Left renal cortex interstitium (tissue), 4 donors: ENCODE data around the gene LRRC7. TPM values are rescaled to one million over a fixed set of nuclear protein-coding genes. Genes with fewer than 3 reads are reported as not detected.
"Not testable (repeated sequence)": the region's sequence is repeated elsewhere in the genome, so short reads cannot be mapped to it uniquely, and the experiment has no call there.

ENCODE experiments used
- DNase-seq, 4 donors: peaks; one replicate each; pipeline ENCODE4 v3.0.0-alpha.2; 2013; ENCODE audit warnings: low read depth in 4 of 4, low spot score in 2 of 4, missing footprints in 1 of 4
- polyA plus RNA-seq, 4 donors: library from polyadenylated mRNA; unstranded; fragments of 120-200 nt; gene quantifications; one replicate each; pipeline ENCODE4 v1.2.1, GENCODE V29; 2013; ENCODE audit not compliant: insufficient read length in 4 of 4

LRRC7 gene
- polyA plus RNA-seq, 4 donors, result 4.3 to 13.7 (median 9.3) TPM

DNA sequence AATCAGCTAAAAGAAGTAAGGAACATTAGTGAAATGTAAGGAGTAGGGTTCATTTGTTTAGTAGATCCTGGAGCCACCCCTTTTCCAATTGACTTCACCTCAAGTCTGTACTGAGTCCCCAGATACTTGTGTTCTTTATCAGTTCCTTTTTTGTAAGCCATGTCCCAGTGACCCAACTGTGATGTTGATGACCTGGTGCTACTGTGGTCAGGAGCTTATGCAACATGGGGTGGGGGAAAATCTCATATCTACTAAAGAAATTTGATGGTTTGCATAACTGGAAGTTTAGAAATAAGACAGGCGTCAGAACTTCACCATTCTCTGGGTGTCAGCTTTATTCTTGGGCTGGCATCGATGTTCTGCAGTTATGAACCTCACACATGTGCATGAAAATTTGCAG, 120.5 kb downstream of the LRRC7 start:
- DNase-seq, result no peak

DNA sequence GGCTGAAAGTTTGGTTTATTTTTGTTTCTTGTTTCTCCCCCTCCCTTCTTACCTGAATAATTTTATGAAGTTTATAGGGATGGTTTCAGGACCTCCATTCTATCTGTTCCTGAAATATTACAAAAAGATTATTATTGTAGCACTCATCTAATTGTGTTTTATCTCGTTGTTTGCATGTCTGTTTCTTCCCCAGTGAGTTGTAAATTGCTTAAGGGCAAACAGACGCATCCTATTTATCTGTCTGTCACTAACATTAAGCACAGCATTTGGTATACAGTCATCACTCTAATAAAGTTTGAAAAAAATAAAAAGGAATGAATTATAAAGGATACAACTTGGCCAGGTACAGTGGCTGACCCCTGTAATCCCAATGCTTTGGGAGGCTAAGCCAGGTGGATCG, 123.5 kb downstream of the LRRC7 start:
- no peak for DNase-seq

DNA sequence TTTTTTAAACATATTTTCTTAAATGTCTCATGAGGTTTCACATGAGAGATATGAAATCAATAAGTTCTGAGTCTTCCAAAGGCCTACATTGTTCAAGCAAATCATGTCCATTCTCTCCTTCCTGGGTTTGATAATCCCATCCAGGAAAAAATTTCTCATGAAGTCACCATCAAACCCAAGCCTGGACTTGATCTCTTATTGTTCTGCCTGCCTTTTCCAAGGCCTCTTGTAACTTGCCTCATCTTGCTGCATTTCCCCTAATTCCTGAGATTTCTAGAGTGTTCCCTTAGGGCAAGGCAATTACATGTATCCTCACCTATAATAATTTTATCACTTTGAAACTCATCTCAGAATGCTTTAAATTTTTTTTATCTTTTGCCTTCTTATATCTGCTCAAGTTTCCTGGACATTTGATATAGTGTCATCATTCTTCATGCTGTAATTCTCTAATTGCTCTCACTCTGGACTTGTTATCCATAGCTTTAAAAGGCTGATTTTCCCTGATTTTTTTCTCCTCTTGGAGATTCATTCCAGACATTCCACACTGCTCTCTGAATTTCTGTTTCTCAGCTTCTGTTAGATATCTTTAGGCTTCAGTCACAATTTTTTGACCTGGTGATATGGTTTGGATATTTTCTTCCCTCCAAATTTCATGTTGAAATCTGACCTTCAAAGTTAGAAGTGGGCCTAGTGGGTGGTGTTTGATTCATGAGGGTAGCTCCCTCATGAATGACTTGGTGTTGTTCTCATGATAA, 126.4 kb downstream of the LRRC7 start:
- no peak for DNase-seq

DNA sequence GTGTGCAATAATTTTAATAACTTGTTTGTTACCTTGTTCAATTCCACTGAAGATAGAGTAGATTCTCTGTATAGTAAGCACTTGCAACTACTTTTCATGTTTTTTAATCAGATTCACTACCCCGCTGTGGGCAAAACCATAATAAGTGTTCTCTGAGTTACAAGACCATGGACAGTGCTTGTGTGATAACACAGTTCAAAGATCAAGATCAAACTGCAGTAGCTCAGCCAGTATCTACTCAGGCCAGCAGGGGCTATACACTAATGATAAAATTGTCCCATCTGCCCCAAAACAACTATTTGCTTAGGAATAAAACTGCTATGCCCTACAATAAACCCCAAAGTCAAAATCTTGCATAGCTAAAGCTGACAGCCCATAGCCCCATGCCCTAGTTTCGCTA, 129.6 kb downstream of the LRRC7 start:
- no peak for DNase-seq

DNA sequence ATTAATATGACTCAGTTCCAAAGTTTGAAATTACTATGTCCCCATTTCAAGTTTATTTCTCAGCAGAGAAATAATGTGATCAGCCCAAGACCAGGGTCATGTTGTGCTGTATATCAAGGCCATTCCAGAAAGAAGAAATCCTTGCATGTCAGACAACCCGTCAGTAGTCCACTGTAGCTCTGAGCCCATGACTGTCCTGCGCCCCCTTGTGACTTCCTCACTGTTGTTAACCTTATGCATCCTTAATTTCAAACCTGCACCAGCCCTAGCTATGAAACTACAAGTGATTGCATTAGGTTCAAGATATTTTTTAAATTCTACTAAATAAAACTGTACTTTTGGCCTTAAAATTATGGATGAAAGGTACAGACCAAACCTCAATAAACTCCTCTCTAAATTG, 133.0 kb downstream of the LRRC7 start:
- no peak for DNase-seq

DNA sequence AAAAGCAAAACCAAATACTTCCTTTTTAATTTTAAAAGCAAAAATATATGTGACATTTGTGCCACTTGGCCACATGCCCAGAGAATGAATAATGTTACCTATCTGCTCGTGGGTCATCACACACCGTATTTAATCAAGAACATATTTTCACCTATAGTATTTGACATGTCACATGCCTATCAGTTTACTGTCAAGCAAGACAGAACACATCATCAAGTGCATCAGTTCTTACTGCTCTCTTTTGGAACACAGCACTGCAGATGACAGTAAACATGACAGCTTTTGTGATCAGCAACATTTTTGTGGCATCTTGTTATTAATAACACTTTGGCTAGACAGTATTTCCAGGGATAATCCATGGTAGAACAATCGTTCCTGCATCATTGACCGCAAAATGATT, 134.4 kb downstream of the LRRC7 start:
- DNase-seq, result no peak

DNA sequence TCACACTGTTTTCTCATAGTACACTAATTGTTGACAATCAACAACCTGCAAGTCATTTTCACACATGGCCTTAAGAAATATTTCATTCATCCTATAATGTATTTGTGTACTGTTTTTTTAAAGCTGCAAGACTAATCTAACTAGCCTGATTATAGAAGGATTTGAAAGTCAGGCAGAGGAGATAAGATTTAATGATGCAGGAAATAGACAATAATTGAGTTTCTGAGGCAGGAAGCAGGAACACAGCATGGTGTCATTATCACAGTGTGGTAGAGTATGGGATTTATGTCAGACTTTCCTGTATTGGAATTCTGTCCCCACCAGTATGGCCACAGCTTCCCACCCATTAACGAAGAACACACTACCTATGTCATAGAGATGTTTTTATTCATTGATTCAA, 138.8 kb downstream of the LRRC7 start:
- DNase-seq, result no peak

DNA sequence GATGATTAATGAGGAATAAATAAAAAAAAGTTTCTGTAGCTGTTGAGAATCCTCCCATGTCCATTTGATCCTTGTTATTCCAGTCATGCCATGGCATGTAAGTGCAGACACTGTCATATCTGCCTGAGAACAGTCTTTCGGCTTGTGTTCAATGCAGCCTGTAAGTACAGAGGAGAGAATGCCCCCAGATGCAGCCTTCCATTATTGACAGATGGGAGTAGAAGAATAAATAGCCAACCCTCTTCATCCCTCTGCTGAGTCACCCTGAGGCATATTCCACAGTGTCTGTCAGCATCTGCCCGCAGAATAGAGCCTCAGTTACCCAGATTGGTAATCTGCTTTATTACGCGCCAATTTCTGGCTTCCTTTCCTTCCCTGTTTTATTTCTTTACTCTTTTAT, 139.4 kb downstream of the LRRC7 start:
- DNase-seq, result no peak

DNA sequence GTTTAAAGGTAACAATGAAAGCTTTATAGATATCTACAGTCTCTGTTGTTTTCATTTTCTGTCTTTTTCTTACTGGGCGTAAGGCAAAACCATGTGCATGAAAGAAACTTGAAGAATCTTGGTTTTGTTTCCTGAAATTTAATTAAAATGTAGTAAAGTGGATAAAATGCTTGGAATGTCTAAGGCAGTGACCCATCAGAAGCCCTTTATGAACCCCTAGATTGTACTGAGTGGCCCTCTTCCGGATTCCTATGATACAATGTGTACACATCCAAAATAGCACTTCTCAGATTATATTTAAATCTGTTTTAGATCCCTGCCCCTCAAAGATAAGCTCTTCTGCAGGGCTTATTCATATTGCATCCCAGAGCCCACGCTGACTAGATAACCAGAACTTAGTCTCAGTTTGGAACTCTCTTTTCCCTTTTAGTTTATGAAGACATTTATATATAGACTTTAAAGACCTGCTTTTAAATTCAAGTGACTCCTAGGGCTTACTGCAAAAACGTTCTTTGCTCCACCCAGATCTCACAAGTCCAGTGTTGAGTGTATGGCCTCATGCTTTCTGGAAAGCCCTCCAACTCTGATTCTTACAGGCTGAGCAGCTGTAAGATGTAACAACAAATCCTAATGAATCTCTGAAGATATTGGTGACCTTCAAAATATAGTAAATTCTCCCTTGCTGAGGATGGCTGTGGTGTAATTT, 142.9 kb downstream of the LRRC7 start:
- no peak for DNase-seq

DNA sequence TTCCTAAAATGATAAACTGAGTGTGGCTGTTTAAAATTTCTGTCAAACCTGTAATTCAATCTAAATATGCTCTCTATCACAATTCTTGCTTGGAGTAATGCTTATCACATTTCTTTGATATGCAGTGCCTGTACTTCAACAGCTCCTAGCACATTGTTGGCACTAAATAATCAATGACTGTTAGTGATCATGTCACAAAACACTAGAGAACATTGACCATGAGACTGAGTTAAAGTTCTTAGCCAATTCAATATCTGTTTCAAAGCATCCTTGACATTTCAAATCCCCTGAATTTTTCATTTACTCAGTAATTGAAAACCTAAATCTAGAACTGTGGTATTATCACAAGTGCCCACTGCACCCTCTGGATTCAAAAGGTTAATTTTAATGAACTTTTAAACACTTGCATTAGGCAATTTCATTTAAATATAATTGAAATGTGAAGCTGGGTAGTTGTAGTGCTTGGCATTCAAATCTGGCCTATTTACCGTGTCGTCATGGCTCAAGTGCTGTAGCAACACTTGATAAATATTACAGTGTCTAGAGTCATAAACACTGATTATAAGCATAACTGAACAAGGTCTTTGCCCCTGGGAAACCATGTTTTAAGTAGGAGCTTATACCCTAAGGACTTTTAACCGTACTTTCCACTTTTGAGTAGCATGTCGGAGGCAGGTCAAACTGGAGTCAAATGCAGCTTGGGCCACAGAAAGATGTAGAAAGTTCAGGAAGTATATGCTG, 143.6 kb downstream of the LRRC7 start:
- no peak for DNase-seq

DNA sequence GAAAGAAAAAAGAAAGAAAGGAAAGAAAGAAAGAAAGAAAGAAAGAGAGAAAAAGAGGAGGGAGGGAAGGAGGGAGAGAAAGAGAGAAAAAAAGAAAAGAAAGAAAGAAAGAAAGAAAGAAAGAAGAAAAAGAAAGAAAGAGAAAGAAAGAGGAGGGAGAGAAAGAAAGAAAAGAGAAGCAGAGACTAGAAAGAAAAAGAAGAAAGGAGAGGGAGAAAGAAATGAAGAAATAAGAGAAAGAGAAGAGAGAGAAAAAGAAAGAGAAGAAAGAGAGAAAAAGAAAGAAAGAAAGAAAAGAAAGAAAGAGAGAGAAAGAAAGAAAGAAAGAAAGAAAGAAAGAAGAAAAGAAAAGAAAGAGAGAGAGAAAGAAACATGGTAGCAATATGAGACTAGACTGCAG, 150.1 kb downstream of the LRRC7 start:
- DNase-seq, result not testable (repeated sequence)

DNA sequence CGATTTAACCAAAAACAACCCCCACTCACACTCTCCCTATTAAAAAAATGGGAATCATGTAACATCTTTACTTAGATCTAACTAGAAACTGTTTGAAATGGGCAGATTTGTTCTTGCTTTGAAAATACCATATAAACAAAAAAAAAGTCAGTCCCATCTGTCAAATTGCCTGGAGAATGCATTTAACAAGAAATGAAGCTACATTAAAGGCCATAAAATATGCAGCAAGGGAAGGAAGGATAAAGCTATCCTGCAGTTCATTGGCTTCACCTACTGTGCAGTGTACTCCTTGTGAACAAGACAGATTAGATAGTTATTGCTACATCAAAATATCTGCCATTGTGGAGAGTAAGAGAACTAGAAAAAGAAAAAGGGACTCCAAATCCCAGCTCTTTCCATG, 160.5 kb downstream of the LRRC7 start:
- no peak for DNase-seq

DNA sequence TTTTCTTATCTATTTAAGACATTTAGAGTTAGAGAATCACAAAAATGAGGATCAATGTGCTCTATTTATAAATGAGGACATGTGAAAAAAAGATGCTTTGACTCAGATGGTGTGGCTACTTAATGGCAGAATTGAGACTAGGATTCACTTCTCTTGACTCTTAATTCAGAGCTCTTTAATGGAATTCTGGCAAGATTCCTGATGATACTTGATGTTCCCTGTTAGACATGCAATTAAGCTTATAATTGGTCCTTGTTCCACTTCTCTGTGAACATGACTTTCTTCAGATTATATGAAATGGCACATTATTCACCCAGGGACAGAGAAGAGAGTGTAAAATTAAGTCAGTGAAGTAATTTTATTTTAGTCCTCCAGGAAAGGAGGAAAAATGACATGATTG, 165.3 kb downstream of the LRRC7 start:
- no peak for DNase-seq

DNA sequence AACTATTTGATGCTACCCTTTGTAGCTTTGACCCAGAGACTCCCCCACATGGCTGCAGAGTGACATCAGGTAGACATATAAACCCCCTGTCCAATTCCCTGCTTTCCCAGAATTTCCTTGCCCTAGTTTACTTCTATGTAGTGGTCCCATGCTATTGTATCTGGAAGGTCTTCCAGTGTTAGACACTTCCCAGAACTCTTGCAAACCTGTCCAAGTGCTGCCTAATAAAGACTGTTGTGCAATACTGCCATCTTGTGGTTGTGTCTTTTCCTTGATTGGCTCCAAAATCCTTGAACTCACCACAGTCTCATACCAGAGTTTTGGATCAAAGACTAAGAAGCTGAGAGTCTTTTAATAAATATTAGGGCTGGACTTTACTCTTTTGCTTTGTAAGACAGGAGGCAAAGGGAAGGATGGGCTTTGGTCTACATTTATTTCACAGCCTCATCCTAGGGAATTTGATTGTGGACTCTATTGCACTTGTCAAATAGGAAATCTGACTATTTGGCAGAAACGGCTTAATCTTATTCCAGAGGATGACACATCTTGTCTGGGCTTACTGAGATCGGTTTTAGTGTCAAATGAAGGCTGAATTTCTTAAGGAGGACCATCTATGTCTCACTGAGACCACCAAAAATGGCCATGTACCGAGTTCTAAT, 169.9 kb downstream of the LRRC7 start:
- peak in 1 of 4 donors; percentile 20 for DNase-seq

DNA sequence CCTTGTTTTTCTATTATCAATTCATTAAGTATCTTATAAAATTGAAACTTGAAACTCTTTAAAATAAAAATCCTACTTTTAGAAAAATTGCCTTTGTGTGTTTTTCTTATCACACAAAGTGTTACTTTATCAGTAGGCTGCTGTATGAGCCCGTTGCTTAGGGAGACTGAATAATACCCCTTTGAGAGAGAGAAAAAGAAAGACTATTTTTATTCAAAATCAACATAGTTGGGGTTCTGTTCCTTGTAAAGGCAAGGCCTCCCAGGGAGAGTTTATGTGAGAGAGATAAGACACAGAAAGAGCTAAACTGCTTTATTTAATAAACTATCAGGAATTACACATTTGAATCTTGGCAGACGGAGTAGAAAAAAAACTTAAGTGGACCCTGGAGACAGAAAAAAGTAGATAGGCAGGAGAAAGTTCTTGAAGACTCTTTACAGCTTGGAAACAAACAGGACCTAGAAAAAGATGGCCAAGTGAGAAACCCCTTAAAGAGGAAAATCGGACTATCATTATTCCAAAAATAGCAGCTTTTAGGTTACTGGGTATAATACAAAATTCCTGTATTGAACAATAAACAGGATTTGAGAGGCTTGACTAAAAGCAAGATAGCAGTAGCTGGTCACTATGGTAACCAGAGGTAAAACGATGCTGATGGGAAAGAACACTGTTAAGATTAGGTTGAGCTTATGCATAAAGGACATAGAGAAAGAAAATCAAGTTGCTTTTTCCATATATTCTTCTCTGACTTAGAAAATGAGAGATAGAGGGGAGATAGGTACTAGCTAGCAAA, 170.9 kb downstream of the LRRC7 start:
- DNase-seq, result no peak

DNA sequence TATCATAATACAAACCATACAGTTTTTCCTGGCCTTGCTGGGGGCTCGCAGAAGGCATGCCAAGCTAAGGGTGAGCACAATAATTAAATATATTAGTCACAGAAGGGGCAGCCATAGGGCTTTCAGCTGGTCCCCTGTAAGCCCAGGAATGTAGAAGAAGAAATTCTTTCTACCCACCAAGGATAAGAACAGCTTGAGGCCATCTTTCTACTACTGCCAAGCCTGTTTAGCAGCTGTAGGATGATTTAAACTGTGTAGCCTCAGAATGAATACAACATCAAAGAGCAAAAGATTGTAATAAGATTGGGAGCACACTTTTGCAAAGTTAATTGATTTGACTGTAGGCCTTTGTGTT, 171.5 kb downstream of the LRRC7 start:
- DNase-seq, result no peak

DNA sequence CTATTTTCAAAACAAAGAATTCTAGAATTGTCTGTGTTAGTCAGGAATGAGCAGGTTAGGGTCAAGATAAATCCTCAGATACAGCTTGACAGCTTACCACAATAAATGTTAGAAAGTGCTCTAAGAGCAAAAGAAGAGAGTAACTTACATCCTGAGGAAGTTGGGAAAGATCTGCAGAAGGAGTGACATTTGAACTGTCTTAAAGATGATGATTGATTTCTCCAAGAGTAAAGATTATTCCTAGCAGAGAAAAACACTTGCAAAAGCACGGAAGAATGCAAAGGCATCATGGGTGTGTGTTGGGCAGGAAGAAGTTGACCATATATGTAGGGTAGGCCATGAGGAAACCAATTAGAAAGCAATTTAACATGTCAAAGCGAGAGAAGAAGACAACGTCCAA, 175.4 kb downstream of the LRRC7 start:
- no peak for DNase-seq

DNA sequence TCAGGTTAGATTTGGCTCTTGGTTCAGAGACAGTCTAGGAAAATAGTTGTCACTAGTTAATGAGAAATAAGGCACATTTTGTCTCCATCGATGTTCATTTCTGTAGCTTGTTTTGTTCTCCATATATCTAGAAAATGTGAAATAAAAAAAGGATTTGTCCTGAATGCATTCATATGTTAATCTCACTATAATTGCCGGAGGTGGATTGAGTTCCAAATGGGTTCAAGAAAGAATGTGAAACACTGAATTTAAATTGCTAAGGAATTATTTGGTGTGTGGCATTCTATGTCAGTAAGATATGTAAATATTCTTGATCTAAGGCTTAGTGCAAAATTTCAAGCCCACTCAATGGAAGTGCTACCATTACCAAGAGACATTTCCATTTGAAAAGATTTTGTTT, 176.7 kb downstream of the LRRC7 start:
- DNase-seq, result no peak

DNA sequence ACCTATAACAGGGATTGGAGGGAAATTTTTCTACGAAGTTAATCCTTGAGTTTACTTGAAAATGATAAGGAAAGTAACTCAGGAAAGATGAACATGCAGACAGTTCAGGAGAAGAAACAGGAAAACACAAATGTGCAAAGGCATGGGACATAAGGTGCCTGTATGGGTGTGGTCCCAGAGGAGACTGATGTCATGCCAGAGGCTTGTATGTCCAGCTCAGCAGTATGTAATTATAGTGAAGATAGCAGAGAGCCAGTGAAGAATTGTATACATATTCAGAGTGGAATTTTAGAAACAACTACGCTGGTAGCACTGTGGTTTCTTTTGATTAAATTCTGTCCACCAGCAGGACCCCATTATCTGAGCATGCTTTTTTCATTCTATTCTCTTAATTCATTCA, 179.5 kb downstream of the LRRC7 start:
- DNase-seq, result no peak

DNA sequence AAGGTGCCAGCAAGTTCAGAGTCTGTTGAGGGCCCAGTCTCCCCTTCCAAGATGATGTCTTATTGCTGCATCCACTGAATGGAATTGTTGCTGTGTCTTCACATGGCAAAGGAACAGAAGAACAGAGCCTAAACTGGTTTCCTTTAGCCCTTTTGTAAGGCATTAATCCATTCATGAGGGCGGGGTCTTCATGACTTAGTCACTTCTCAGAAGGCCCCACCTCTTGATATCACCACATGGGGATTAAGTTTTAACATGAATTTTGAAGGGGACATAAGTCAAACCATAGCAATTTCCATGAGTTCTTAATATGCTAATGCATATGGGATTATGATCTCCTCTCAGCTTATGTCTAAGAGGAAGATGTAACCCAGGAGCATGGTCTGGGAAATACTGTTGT, 182.9 kb downstream of the LRRC7 start:
- DNase-seq, result no peak

DNA sequence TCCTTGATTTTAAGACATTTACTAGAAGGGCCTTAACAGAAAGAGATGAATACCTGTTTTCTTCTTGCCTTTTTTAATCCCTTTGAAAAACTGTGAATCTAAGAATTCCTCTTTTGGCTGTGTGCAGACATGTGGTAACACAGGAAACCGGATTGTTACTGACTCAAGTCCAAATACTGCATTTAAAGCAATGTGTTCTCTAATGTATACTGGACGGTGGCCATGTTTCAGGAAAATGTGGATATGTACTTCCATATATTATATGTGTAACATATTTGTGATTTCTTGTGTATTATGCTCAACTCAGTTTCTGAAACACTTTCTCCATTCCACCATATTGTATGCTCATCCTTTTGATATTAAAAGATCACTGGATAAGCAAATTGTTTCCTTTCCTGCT, 185.1 kb downstream of the LRRC7 start:
- DNase-seq, result no peak
